Activated CD8-positive, alpha-beta memory T cell treated with anti-CD3 and anti-CD28 coated beads, Interleukin-2, amount 50 U/mL, for 1 hour (primary cell): ENCODE results near the gene ANKRD53.
"Not testable (repeated sequence)": the region's sequence is repeated elsewhere in the genome, so short reads cannot be mapped to it uniquely, and the experiment has no call there.

Experiments
- DNase-seq: peaks from one replicate; pipeline ENCODE4 v3.0.0-alpha.2; 2020; ENCODE audit errors: extremely low read depth

ANKRD53 gene

DNA sequence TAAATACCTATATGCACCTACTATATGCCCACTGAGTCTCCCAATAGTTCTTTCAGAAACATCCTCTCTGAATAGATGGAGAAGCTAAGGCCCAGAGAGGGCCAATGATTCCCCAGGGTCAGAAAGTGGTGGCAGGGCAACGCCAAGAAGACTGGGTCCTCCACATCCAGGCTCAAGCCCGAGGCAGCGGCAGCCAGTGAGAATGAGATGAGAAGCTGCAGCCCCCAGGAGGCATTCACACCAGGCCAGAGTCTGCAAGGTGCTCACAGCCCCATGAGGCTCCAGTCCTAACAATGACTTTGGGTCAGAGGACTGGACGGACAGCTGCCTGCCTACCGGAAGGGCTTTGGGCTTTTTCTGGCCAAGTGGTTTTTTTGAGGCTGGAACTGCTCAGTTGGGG, 12.7 kb downstream of the ANKRD53 start:
- DNase-seq, result no peak

DNA sequence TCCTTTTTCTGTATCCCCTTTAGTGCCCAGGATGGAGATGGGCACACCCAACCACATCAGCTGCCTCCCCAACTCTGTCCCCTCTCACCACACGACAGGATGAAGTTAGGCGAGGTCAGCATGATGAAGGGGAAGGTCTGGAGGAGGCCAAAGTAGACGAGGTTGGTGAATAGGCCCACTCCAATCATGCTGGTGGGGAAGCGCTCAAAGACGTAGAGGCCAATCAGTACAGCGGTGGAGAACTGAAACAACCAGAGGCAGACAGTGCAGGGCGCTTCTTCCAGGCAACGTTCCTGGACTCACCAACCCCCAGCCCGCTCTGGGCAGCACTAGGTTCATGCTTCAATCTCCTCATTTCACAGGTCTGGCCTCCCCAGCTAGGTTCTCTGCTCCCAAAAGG, 13.3 kb downstream of the ANKRD53 start:
- DNase-seq, result no peak

DNA sequence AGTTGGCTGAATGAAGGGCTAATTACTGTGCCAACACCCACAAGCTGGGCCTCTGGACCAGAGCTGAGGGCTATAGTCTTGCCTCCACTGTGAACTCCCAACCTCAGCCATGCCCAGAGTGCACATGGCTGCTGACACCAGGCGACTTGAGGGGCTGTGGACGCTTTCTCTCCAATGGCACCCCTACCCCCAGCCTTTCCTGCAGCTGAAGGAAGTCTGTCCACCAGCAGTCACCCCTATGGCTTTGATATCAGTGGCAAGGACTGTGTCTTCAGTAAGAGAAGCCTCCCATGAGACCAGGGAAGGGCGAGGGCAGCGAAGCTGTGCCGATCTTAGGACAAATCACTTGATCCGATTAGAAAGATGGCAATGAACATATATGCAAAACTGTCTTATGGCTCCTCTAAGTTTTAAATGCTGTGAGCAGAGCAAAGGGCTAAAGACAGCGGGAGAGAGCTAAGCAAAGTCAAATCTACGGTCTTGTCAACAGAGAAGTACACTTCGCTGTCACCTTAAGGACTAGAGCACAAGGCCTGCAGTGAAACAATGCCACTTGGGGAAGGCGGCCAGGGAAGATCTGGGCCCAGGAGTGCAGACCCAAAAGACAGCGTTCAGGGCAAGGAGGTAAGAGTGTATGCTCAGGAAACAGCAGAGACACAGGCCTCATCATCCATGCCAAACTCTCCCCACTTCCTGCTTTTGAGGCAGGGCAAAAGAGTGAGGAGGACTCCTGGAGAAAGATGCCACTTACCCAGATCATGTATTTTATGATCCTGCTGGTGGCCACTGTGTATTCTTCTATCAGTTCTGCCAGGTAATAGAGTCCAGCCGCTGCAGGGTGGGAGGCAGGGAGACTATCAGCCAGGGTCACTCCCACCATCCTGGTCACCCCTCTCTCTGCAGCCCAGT, 14.8 kb downstream of the ANKRD53 start:
- DNase-seq, result no peak

DNA sequence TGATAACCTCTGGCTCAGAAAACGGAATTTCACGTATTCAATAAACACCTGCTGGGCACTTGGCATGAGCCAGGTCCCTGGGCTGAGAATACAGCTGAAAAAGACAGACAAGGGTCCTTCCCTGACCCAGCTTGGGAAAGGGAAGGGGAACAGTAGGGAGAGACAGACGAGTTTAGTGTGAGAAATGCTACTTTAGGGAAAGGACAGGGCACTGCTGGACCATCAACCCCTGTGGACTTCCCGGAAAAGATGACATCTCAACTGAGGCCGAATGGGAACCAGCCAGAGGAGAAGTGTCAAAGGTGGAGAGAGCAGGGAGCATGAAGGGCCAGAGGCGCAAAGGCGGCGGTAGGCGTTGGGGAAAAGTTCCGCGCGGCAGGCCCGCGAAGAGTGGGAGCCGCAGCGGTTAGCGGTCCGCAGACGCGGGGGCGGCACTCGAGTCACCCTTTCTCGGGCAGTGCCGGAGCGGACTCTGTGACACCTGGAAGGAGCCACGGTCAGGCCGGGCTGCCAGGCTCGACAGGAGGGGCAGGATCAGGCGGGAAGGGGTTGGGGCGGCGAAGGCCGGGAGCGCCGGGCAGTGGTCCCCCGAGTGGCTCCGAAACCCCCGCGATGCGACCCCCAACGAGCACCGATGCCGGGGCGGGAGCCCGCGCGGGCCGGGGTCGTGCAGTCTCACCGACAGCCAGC, 15.7 kb downstream of the ANKRD53 start:
- DNase-seq, result no peak

DNA sequence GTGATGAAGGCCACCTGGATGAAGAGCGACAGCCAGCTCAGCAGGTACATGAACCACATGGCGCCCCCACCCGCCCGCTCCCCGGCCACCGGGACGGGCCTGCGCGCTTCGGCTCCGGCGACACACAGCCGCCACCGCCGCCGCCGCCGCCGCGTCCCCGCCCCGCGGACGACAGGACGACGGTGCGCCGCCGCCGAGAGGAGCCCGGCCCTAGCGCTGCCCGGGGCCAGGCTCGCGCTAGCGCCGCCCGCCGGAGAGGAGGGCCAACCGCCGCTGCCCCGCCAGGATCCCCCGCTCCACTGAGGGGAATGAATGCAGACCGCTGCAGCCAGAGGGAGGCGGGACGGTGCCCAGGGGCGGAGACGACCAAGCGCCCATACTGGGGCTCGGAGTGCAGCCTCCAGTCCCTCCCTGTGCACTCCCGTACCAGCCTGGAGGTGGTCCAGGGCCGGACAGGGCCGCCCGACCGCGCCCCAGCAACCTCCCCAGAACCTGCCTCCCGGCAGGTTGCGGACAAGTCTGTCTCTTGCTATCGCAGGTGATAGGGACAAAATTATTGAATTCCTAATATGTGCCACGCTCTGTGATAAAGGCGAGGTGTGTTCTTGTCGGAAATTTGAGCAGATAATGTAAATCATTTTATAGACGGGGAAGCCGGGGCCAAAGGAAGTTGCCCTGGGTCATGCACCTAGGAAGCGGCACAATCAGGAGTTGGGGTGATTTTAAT, 16.4 kb downstream of the ANKRD53 start, which contains the start of gene TEX261:
TEX261 (minus strand) TSS at position 175 of the 727 bp plus-strand sequence; CDS start at position 59, 116 bp downstream.
- DNase-seq, result peak; percentile 43

DNA sequence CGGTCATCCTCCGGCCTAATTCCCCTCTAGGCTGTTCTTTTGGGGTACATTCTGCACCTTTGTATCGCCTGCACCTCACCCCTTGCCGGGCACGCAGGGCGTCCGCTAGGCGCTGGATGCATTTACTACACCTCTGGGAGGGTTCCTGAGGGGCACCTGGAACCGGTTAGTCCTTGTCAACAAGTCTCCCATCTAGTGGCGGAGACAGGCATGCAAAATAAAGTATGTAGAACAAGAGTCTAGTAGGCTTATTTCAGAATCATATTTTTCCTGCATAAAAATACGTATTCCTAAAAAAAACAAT, 16.9 kb downstream of the ANKRD53 start:
- no peak for DNase-seq

DNA sequence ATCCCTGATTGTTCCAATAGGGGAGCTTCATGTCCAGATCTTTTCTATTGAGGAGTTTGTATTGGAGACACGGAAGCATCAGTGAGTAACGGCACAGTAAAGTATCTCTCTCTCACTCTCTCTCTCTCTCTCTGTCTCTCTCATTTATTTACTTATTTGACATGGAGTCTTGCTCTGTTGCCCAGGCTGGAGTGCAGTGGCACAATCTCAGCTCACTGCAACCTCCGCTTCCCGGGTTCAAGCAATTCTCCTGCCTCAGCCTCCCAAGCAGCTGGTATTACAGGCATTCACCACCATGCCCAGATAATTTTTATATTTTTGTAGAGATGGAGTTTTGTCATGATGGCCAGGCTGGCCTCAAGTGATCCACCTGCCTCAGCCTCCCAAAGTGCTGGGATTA, 20.5 kb downstream of the ANKRD53 start:
- DNase-seq, result not testable (repeated sequence)

DNA sequence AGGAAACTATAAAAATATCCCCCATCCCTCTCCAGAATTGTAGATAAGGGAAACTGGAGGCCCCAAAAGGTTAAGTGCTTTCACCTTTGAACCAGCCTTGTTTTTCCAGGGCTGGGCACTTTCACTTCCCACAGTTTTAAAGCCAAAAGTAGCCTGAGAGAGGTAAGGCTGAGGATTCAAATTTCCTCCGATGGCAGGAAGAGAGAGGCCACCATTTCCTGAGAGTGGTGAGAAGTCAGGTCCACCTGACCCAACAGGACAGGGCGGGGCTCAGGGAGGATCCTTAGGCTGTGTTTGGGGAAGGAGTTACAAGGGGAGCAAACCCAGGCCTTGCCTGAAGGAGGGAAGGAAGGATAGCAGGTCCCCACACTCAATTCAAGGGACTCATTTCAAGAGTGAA, 20.9 kb downstream of the ANKRD53 start:
- DNase-seq, result no peak

DNA sequence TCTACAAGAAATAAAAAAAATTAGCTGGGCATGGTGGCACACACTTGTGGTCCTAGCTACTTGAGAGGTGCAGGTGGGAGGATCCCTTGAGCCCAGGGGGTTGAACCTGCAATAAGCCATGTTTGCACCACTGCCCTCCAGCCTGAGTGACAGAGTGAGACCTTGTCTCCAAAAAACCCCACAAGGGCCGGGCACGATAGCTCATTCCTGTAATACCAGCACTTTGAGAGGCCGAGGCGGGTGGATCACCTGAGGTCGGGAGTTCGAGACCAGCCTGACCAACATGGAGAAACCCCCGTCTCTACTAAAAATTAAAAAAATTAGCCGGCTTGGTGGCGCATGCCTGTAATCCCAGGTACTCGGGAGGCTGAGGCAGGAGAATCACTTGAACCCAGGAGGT, 21.5 kb downstream of the ANKRD53 start:
- not testable (repeated sequence) for DNase-seq

DNA sequence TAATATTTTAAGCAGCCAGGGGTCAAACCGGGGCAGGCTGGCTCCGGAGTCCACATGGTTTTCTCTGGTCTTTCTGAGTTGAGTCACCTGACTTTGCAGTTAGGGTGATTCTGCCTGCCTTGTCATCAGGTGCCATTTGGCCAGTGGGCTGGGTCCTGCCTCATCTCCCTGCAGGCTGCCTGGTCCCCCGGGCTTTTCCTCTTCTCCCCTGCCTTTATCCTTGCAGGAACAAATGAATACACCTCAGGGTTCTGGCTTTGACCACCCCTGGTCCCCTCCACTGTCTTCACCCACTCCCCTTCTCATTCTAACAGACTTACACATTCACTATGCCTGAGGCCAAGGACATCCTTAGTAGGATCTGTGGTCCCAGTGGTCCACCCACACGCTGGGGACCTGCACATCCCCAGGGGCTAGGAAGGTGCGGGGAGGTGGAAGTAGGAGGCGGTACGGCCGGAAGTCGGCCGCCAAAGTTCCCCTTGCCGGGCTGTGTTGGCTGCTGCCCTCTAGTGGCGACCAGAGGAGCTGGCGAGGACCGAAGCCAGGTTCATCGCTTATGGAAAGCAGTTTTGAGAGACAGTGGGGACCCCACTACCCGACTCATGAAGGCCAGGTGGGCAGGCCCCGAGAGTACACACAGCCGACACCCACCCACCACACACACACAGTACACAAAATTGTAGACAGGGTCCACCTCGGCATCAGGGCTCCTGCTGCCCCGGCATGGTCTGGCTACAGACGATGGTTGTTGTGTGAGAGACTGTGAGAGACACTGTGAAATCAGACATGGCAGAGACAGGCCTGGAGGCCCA, 22.6 kb downstream of the ANKRD53 start:
- peak; percentile 47 for DNase-seq

DNA sequence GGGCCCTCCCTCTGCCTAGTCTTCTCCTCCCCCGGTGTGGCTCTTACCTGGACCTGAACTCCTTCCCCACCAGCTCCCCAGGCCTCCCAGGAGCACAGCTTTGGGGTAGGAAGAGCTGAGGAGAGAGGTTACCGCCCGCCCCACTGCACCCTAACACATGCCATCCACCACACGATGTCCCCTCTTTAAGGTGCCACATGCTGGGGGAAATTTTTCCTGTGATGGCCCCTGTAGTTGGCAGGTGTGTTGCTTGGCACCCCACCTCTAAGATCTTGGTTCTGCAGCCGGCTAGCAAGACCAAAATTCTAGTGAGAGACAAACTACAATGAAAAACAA, 23.1 kb downstream of the ANKRD53 start:
- no peak for DNase-seq

DNA sequence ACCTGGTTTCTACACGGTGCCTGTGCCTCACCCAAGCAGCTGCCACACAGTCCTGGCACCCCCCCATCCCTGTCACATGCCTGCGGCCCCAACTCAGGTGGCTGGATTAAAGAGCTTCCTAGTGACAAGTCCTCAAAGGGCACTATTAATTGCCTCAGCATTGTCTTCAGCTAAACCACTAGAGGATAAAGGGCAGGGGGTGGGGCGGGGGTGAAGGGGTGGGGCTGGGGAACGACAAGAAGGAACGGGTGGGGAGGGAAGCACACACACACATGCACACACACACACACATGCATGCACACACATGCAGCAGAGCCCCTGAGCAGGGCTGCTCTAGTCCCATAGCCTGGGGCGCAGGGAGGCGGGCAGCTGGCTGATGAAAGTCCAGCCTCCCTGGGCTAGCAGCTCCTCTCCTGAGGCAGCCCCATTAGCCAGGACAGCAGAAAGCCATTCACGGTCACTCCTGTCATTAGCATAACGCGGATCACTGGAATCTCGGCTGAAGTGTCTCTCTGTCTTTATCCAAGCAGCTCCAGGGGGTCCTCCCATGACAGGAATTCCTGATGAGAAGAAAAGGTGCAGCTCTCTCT, 23.6 kb downstream of the ANKRD53 start:
- DNase-seq, result no peak

DNA sequence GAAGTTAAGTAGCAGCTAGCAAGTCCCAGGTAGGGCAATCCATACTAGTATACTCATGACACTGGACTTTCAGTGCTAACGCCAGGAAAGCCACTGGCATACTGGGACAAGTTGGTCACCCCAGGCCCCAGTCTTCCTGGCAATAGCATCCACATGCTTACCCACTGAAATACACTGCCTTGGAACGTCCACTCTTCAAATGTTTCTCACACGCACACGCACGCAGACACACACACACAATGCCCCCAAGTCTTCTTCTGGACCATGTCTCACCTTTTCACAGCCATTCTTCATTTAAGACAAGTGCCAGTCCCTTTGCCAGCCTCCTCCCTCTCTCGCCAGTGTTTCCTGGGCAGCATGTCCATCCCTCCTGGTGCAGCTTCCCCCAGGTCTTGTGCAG, 25.0 kb downstream of the ANKRD53 start:
- DNase-seq, result no peak

DNA sequence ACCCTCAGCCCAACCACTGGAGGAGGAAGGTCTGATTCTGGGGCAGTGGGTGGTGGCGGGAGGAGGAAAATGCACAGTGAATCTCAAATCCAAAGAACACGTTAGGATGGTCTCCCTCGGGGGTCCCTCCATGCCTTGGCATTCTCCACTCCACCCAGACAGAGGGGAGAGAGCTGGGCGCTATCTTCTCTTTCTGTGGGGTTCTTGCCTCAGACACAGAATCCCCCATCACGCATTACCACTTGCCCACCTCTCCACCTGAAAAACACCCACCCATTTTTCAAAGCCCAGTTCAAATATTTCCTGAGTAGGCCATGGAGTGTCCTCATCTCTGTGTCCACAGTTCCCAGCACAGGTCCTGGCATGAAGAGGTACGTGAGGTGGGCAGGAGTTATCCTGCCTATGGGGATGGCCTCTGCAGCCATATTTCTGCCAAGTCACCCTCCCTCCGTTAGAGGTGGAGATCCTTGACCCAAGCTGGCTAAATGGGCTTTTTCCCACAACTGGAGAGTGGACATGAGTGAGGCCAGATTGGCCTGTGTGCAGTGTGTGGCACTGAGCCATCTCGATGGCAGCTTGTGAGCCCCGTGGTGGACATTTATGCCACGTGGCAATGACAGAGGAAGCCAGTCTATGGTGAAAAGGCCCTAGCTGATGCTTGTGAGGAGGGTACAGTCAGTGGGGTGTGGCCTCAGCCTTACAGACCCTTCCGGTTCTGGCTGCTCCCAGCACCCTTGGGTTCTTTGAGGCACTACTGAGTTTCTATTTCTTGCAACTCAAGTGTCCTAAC, 25.7 kb downstream of the ANKRD53 start:
- no peak for DNase-seq

DNA sequence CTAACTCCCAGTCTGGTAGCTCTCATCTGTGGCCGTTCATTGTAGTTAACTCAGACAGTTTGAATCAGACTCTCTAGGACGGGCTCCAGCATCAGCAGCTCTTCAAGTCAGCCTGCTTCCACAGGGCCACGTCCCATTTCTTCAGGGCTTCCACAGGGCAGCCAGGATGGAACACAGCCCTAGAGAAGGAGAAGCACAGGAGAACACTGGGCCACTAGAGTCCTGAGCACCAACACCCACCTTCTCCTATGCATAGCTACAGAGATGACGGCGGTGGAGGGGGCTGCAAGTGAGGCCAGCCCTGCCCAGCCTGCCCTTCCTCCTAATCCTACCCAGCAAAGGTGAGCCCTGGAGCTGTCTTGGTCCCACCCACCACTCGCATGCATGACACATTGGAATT, 26.4 kb downstream of the ANKRD53 start:
- DNase-seq, result no peak

DNA sequence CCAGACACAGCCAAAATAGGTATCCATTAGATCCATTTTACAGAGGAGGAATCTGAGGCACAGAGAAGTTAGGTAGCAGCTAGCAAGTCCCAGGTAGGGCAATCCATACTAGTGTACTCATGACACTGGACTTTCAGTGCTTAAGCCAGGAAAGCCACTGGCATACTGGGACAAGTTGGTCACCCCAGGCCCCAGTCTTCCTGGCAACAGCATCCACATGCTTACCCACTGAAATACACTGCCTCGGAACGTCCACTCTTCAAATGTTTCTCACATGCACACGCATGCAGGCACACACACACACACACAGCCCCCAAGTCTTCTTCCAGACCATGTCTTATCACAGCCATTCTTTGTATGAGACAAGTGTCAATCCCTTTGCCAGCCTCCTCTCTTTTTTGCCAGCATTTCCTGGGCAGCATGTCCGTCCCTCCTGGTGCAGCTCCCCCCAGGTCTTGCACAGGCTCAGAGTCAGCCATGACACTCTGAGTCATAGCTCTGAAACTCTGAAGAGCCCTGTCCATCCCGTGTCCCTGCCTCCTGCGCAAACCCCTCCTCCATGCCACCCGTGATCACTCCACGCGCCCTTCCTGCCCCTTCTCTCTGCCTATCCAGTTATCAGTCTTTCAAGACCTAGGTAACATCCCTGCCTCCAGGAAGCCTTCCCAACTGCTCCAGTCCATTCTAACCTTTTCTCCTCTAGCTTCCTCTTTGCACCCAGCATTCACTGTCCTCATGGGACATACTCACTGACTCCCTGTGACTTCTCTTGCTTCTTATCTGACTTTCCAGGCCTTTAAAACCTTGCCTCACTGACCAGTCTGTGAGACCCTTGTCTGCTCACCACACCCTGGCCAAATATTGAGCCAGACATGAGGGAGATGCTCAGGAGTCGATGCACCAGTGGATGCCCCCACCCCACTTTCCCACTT, 27.1 kb downstream of the ANKRD53 start:
- DNase-seq, result no peak

DNA sequence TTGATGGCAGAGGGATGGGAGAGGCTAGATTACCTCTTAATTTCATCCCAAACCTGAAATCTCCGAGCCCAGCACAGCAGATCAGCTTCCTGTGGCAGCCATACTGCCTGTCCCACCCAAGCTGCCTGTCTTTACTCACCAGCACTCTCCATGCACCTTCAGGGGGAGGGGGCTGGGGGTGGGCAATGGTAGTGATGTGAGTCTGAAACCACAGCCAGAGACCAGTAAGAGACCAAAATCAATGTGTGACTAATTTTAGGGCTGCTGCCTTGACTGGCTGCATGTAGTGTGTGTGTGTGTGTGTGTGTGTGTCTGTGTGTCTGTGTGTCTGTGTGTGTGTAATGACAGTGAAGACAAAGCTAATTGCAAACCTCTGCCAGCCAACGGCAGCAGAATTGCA, 27.9 kb downstream of the ANKRD53 start:
- DNase-seq, result no peak

DNA sequence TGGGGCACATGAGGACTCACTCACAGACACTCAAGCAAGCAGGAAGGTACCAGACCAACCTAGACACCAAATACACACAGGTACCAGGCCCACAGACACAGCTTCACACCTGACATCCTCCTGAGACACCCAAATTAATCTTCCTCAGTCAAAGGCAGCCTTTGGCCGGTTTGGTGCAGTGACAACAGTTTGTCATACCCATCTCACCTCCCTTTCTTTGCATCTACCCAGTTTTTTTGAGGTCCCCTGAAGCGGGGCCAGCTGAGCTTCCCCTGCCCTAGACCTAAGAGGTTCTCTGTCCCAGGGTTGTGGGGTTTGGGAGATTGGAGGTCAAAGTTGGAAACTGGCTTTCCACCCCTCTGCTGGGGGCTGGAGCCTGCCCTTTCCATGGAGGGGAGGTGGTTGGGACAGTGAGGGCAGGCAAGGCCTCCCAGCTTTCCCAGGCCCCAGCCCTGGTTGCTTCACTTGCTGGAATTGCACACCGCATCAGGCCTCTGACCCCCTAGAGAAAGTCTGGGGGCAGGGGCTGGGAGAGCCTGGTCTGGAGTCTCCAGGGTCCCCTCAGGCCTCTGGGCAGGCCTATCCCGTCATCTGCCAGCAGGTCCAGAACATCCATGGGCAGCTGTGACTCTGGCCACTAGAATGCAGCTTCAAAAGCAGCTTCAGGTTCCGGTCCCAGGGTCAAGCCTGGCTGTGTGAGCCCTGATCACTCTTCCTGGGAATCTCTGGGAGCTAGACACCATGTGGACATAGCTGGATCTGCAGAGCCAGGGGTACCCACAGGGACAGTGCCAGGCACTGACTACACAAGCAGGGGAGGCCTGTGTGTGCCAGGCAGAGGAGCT, 28.7 kb downstream of the ANKRD53 start:
- DNase-seq, result no peak

DNA sequence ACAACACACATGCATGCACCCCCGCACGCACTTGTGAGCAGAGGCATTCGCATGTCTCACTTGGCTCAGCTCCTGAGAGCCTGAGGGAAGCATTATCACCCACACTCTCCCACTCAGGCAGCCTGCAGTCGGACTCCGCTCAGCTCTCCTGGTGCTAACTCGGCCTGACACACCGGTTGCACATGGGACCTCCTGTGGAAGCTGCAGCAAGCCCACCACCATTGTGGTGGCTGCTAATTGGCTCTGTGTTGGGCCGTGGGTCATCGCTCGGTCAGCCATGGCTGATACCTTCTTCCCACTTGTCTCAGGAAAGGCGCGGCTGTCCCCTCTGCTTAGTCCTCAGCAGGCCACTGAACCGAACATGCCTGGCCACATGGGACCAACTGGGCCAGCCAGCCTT, 29.9 kb downstream of the ANKRD53 start:
- no peak for DNase-seq
